Activated T-cell treated with anti-CD3 and anti-CD28 coated beads for 1 hour (primary cell): ENCODE results near the gene KIF1A.
"Not testable (repeated sequence)": the region's sequence is repeated elsewhere in the genome, so short reads cannot be mapped to it uniquely, and the experiment has no call there.

Experiments
- DNase-seq: peaks from one replicate; pipeline ENCODE4 v3.0.0-alpha.2; 2020; ENCODE audit warnings: low read depth

Gene KIF1A

GRCh38 chr2:240787521-240788472, 32.2 kb downstream of the KIF1A start:
- DNase-seq: no peak

GRCh38 chr2:240786871-240787311, 33.1 kb downstream of the KIF1A start:
- no peak for DNase-seq

GRCh38 chr2:240786355-240786841, 33.6 kb downstream of the KIF1A start:
- DNase-seq: no peak

GRCh38 chr2:240785424-240786335, 34.3 kb downstream of the KIF1A start:
- no peak for DNase-seq

- DNase-seq: no peak
Measured at GRCh38 chr2:240784629-240785423, 35.2 kb downstream of the KIF1A start.

GRCh38 chr2:240783819-240784621, 36.0 kb downstream of the KIF1A start:
- DNase-seq: no peak

GRCh38 chr2:240782886-240783818, 36.9 kb downstream of the KIF1A start:
- no peak for DNase-seq

- DNase-seq: no peak
Measured at GRCh38 chr2:240782221-240782885, 37.7 kb downstream of the KIF1A start.

- no peak for DNase-seq
Measured at GRCh38 chr2:240781471-240782220, 38.4 kb downstream of the KIF1A start.

GRCh38 chr2:240780023-240780700, 39.9 kb downstream of the KIF1A start:
- DNase-seq: no peak

GRCh38 chr2:240779250-240779832, 40.7 kb downstream of the KIF1A start:
- DNase-seq: not testable (repeated sequence)

- no peak for DNase-seq
Measured at GRCh38 chr2:240778426-240778825, 41.6 kb downstream of the KIF1A start.

- DNase-seq: no peak
Measured at GRCh38 chr2:240777456-240778212, 42.4 kb downstream of the KIF1A start.

- no peak for DNase-seq
Measured at GRCh38 chr2:240775905-240776304, 44.1 kb downstream of the KIF1A start.

- DNase-seq: no peak
Measured at GRCh38 chr2:240774856-240775255, 45.2 kb downstream of the KIF1A start.

- DNase-seq: no peak
Measured at GRCh38 chr2:240769096-240769495, 50.9 kb downstream of the KIF1A start.

- no peak for DNase-seq
Measured at GRCh38 chr2:240768216-240768615, 51.8 kb downstream of the KIF1A start.
